SU-DHL-6 (cell line): ENCODE measurements around the gene LCMT2.

Source experiments
- H2AFZ ChIP-seq: fragments of 200-600 bp; sonication (generic); 2 replicates; pipeline ENCODE4 v1.6.1; 2014; ENCODE audit warnings: low read depth, mild to moderate bottlenecking, moderate library complexity, mixed read lengths, antibody characterized with exemption, low read length; ENCODE audit not compliant: severe bottlenecking
- H3F3A ChIP-seq: fragments of 200-600 bp; shearing (Covaris generic); 2 replicates; pipeline ENCODE4 v1.6.0; 2016; ENCODE audit warnings: antibody characterized with exemption, mild to moderate bottlenecking; ENCODE audit not compliant: insufficient read depth
- H3K27ac ChIP-seq: fragments of 200-600 bp; sonication (generic); 2 replicates; pipeline ENCODE4 v1.5.1; 2016; ENCODE audit warnings: low read depth, mild to moderate bottlenecking, low read length, moderate library complexity, mixed read lengths
- H3K27me3 ChIP-seq: fragments of 200-600 bp; sonication (generic), shearing (Covaris generic); 2 replicates; pipeline ENCODE4 v1.6.0; 2014; ENCODE audit warnings: mild to moderate bottlenecking, low read length
- H3K36me3 ChIP-seq: fragments of 200-600 bp; sonication (generic); 2 replicates; pipeline ENCODE4 v1.6.1; 2014; ENCODE audit warnings: mild to moderate bottlenecking, low read length, mixed read lengths
- H3K4me2 ChIP-seq: fragments of 300-600, 200-600 bp; shearing (Covaris generic), sonication (generic); 2 replicates; pipeline ENCODE4 v1.6.0; 2014; ENCODE audit warnings: low read length, low read depth, mild to moderate bottlenecking; ENCODE audit not compliant: poor library complexity, severe bottlenecking
- H3K4me3 ChIP-seq: fragments of 200-600 bp; sonication (generic); 2 replicates; pipeline ENCODE4 v1.5.1; 2014; ENCODE audit warnings: antibody characterized with exemption, low read length, mild to moderate bottlenecking, mixed read lengths; ENCODE audit not compliant: insufficient read depth, poor library complexity, severe bottlenecking
- H3K79me2 ChIP-seq: fragments of 200-600 bp; sonication (generic); 2 replicates; pipeline ENCODE4 v1.6.1; 2014; ENCODE audit warnings: mild to moderate bottlenecking, low read length, moderate library complexity; ENCODE audit not compliant: insufficient read depth
- H3K9ac ChIP-seq: fragments of 200-600 bp; sonication (generic); 2 replicates; pipeline ENCODE4 v1.7.0; 2014; ENCODE audit warnings: mild to moderate bottlenecking, low read length
- H3K9me2 ChIP-seq: fragments of 200-600 bp; sonication (generic); replicated peaks from 2 replicates; pipeline ENCODE4 v1.6.1; 2014; ENCODE audit warnings: low read length; ENCODE audit not compliant: insufficient read depth
- H3K9me3 ChIP-seq: fragments of 200-600 bp; sonication (generic); 2 replicates; pipeline ENCODE4 v1.6.1; 2014; ENCODE audit warnings: low read length, mixed read lengths; ENCODE audit not compliant: insufficient read depth
- H4K20me1 ChIP-seq: fragments of 200-600 bp; sonication (generic); 2 replicates; pipeline ENCODE4 v1.6.1; 2014; ENCODE audit warnings: low read depth, mild to moderate bottlenecking, antibody characterized with exemption, low read length, moderate library complexity, mixed read lengths
- EZH2phosphoT487 ChIP-seq: fragments of 200-600 bp; sonication (generic), shearing (Covaris generic); conservative IDR thresholded peaks from 2 replicates; pipeline ENCODE4 v1.6.1; 2018; ENCODE audit warnings: mild to moderate bottlenecking, antibody characterized with exemption, low read length, moderate library complexity, mixed read lengths
- TF ChIP-seq, protein P1 (sequence below): fragments of 200-600 bp; sonication (generic); IDR thresholded peaks from one replicate; pipeline ENCODE4 v1.5.1; 2017; ENCODE audit warnings: antibody characterized with exemption, mild to moderate bottlenecking, low read length, moderate library complexity; ENCODE audit not compliant: insufficient read depth, poor library complexity, severe bottlenecking

LCMT2 gene

DNA sequence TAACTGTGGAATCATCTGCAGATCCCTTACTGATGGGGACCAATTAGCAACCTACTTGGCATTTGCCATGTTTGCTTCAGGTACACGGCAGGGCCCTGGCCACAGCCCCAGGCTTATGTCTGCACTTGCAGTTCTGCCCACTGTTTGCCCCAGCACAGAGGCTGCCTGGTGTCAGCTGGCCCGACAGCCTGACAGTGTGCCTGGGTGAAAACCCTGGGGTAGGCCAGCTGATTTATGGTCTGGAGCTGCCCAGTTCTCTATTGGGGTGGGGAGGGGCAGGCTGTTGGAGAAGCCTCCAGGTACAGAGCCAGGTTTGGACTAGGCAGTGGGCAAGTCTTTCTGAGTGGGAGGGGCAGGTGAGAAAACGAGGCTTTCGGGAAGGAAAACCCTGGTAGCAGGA lies 52.5 kb downstream of the LCMT2 start:
- Histone ChIP-seq H3K36me3 (no peaks in the 10 kb centered on the region), H2AFZ (no peak overlapping the region), H3F3A (no peaks in the 10 kb centered on the region), H3K79me2 (no peaks in the 10 kb centered on the region), H3K4me2 (no peak overlapping the region), H3K27me3 (no peaks in the 10 kb centered on the region), H3K9ac (no peak overlapping the region), H3K9me3 (no peaks in the 10 kb centered on the region), H3K9me2 (no peaks in the 10 kb centered on the region), H3K4me3 (no peak overlapping the region), H3K27ac (no peak overlapping the region), H4K20me1 (no peaks in the 10 kb centered on the region)
- TF ChIP-seq, protein P1, sequence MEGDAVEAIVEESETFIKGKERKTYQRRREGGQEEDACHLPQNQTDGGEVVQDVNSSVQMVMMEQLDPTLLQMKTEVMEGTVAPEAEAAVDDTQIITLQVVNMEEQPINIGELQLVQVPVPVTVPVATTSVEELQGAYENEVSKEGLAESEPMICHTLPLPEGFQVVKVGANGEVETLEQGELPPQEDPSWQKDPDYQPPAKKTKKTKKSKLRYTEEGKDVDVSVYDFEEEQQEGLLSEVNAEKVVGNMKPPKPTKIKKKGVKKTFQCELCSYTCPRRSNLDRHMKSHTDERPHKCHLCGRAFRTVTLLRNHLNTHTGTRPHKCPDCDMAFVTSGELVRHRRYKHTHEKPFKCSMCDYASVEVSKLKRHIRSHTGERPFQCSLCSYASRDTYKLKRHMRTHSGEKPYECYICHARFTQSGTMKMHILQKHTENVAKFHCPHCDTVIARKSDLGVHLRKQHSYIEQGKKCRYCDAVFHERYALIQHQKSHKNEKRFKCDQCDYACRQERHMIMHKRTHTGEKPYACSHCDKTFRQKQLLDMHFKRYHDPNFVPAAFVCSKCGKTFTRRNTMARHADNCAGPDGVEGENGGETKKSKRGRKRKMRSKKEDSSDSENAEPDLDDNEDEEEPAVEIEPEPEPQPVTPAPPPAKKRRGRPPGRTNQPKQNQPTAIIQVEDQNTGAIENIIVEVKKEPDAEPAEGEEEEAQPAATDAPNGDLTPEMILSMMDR, result no peak
- no peak for TF ChIP-seq EZH2phosphoT487

GRCh38 chr15:43277231-43277823 lies 53.0 kb downstream of the LCMT2 start:
- Histone ChIP-seq H3F3A (no peaks in the 10 kb centered on the region), H3K79me2 (no peaks in the 10 kb centered on the region), H3K4me3 (no peak overlapping the region), H3K9me2 (no peaks in the 10 kb centered on the region), H3K4me2 (no peak overlapping the region), H3K9me3 (no peaks in the 10 kb centered on the region), H3K9ac (no peak overlapping the region), H3K27ac (no peak overlapping the region), H3K36me3 (no peaks in the 10 kb centered on the region), H3K27me3 (no peaks in the 10 kb centered on the region), H4K20me1 (no peaks in the 10 kb centered on the region), H2AFZ (no peak overlapping the region)
- TF ChIP-seq EZH2phosphoT487, result no peak
- TF ChIP-seq, protein P1, result no peak

- Histone ChIP-seq H2AFZ (no peak overlapping the region), H3K9ac (no peak overlapping the region), H3K4me2 (no peak overlapping the region)
Measured at GRCh38 chr15:43276563-43277200, 53.7 kb downstream of the LCMT2 start.

More at GRCh38 chr15:43276563-43277200, 53.7 kb downstream of the LCMT2 start:
- Histone ChIP-seq H3K9me2 (no peaks in the 10 kb centered on the region), H3K79me2 (no peaks in the 10 kb centered on the region), H4K20me1 (no peaks in the 10 kb centered on the region), H3F3A (no peaks in the 10 kb centered on the region), H3K27ac (no peak overlapping the region), H3K4me3 (no peak overlapping the region), H3K27me3 (no peaks in the 10 kb centered on the region), H3K36me3 (no peaks in the 10 kb centered on the region), H3K9me3 (0 out of 2 replicates have a peak, but pooled peaks cover 4% of the 10 kb centered on the region)
- TF ChIP-seq, protein P1, result no peak
